GM12873 (cell line): ENCODE measurements around the gene RAB31.

Experiments used
- CTCF ChIP-seq: IDR thresholded peaks from 2 replicates; pipeline ENCODE4 v1.5.1; 2012; ENCODE audit warnings: low read depth, mild to moderate bottlenecking, moderate library complexity, low read length, control low read depth; ENCODE audit not compliant: insufficient read depth; ENCODE audit errors: missing control alignments

Gene RAB31

GRCh38 chr18:9779630-9780029 is 71.5 kb downstream of the RAB31 start:
- TF ChIP-seq CTCF, result no peak

GRCh38 chr18:9782073-9782857 is 74.2 kb downstream of the RAB31 start:
- no peak for TF ChIP-seq CTCF

- TF ChIP-seq CTCF, result no peak
These were observed 78.5 kb downstream of the RAB31 start for GRCh38 chr18:9786631-9787030.

GRCh38 chr18:9787036-9787435 is 78.9 kb downstream of the RAB31 start:
- TF ChIP-seq CTCF, result no peak

- no peak for TF ChIP-seq CTCF
These were observed 79.6 kb downstream of the RAB31 start for GRCh38 chr18:9787712-9788111.

- no peak for TF ChIP-seq CTCF
These were observed 80.0 kb downstream of the RAB31 start for GRCh38 chr18:9788140-9788539.

GRCh38 chr18:9788860-9789259 is 80.8 kb downstream of the RAB31 start:
- no peak for TF ChIP-seq CTCF
